ENCODE results near the gene PCDHB15.

The PCDHB15 gene

GRCh38 chr5:141260458-141261237 is 15.5 kb downstream of the PCDHB15 start:
- TF ChIP-seq JUND (IDR thresholded peaks at IDR 0.05; ENCODE audit: low read depth): no peak
- in situ Hi-C loops (cut with HindIII; ENCODE audit: low pct_unique_long_range_greater_than_20kb, low sequenced_read_pairs): no loop called here
- DNase-seq (ENCODE audit: low read depth in 1 of 2, low spot score in 1 of 2): peak in 1 of 2 experiments; percentile 51

- in situ Hi-C loops (cut with HindIII; ENCODE audit: low pct_unique_long_range_greater_than_20kb, low sequenced_read_pairs): no loop called here
Measured at GRCh38 chr5:141261238-141261546, 16.0 kb downstream of the PCDHB15 start.

GRCh38 chr5:141269195-141269594 is 24.0 kb downstream of the PCDHB15 start:
- in situ Hi-C loops (cut with HindIII; ENCODE audit: low pct_unique_long_range_greater_than_20kb, low sequenced_read_pairs): no loop called here
- TF ChIP-seq JUND (IDR thresholded peaks at IDR 0.05; ENCODE audit: low read depth): no peak
- no peak for DNase-seq (ENCODE audit: low read depth in 1 of 2, low spot score in 1 of 2)

More at GRCh38 chr5:141261238-141261546, 16.0 kb downstream of the PCDHB15 start:
- TF ChIP-seq JUND (IDR thresholded peaks at IDR 0.05; ENCODE audit: low read depth): no peak
- no peak for DNase-seq (ENCODE audit: low read depth in 1 of 2, low spot score in 1 of 2)

- in situ Hi-C loops (cut with HindIII; ENCODE audit: low pct_unique_long_range_greater_than_20kb, low sequenced_read_pairs): no loop called here
- DNase-seq (ENCODE audit: low read depth in 1 of 2, low spot score in 1 of 2): no peak
- no peak for TF ChIP-seq JUND (IDR thresholded peaks at IDR 0.05; ENCODE audit: low read depth)
Measured at GRCh38 chr5:141272906-141273305, 27.7 kb downstream of the PCDHB15 start.

- DNase-seq (ENCODE audit: low read depth in 1 of 2, low spot score in 1 of 2): no peak
- TF ChIP-seq JUND (IDR thresholded peaks at IDR 0.05; ENCODE audit: low read depth): no peak
- in situ Hi-C loops (cut with HindIII; ENCODE audit: low pct_unique_long_range_greater_than_20kb, low sequenced_read_pairs): no loop called here
Measured at GRCh38 chr5:141298376-141298775, 53.2 kb downstream of the PCDHB15 start.
